Activated CD4-positive, alpha-beta T cell treated with anti-CD3 and anti-CD28 coated beads for 36 hours (primary cell): ENCODE data around the gene CCNY. TPM values are rescaled to one million over a fixed set of nuclear protein-coding genes. Genes with fewer than 3 reads are reported as not detected.

ENCODE experiments used
- ATAC-seq: fragments of 200-7000 bp; cut with Tn5 transposase; one replicate; pipeline ENCODE4 v1.10.0; 2021; ENCODE audit warnings: mild to moderate bottlenecking, moderate library complexity
- CTCF ChIA-PET: fragments of 350-600 bp; sonication (Branson Sonifier 250); formaldehyde crosslinking; loops from one replicate; lab custom pipeline; 2021; ENCODE audit warnings: antibody characterized with exemption; lab: Charles Lee
- POLR2A ChIA-PET: fragments of 350-600 bp; sonication (Branson Sonifier 250); formaldehyde crosslinking; loops from one replicate; lab custom pipeline; 2021; ENCODE audit warnings: antibody characterized with exemption, inconsistent platforms; lab: Charles Lee
- DNase-seq: peaks from one replicate; pipeline ENCODE4 v3.0.0-alpha.2; 2020
- H3K27ac Mint-ChIP-seq: one replicate; pipeline ENCODE4 v1.8.0; 2021; ENCODE audit warnings: mixed read lengths
- H3K27me3 Mint-ChIP-seq: one replicate; pipeline ENCODE4 v1.8.0; 2021; ENCODE audit warnings: mixed read lengths
- H3K36me3 Mint-ChIP-seq: one replicate; pipeline ENCODE4 v1.8.0; 2021; ENCODE audit warnings: low read depth, mixed read lengths
- H3K4me1 Mint-ChIP-seq: one replicate; pipeline ENCODE4 v1.8.0; 2021; ENCODE audit warnings: mixed read lengths
- H3K4me3 Mint-ChIP-seq: one replicate; pipeline ENCODE4 v1.8.0; 2021; ENCODE audit warnings: mild to moderate bottlenecking, moderate library complexity, mixed read lengths
- H3K9me3 Mint-ChIP-seq: one replicate; pipeline ENCODE4 v1.8.0; 2021; ENCODE audit warnings: low read depth, mixed read lengths
- intact Hi-C, 2 experiments: fragments of 100-400 bp; cut with DNase I in 1 of 2; cut with micrococcal nuclease in 1 of 2; formaldehyde crosslinking; loops; one replicate each; pipeline versions ENCODE4 v1.14.2 to v1.15.1; 2022 to 2024; cut with DNase I, micrococcal nuclease
- total RNA-seq, 2 experiments: library from RNA; stranded (reverse); gene quantifications; one replicate each; pipeline ENCODE4 v1.2.3, GENCODE V29; 2021

The CCNY gene
- total RNA-seq, 2 experiments from 2014 or later: 49.4 to 54.0 TPM

DNA sequence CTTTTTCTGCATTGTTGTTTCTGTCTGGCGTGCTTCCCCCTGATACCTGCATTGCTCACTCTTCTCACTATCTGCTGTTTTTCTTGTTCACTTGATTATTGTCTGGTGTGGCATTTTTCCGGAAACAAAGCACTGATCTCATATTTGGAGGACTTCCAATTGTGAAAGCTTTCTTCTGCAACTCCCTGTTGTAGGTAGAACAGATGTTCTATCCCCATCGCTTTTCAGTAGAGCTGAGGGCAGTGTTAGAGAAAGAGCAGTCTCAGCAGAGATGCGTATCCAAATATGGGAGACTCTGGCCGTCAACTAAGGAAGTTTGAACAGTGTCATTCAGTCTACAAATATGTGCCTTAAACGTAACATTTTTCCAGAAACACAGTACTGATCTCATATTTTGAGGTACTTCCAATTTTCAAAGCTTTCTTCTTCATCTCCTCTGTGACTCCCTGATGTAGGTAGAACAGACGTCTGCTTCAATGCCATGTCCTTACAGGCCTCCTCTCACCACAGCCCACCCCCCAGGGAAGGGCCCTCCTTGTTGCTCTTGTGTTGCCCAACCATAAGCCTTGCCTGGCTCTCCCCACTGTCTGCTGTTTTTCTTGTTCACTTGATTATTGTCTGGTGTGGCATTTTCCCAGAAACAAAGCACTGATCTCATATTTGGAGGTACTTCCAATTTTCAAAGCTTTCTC lies 241.8 kb downstream of the CCNY start:
- DNase-seq: no peak
- peaks cover 17% of the 10 kb centered on the region for H3K36me3 Mint-ChIP-seq
- ChIA-PET POLR2A (no interaction called here), CTCF (interaction anchor here (1.1 kb wide), 1 partner anchor 16 kb away, joined by 3 read pairs; no protein-coding TSS in a partner anchor)
- H3K4me3 Mint-ChIP-seq: no peak overlapping the region
- intact Hi-C loops: no loop called here
- H3K27me3 Mint-ChIP-seq: no peaks in the 10 kb centered on the region
- H3K9me3 Mint-ChIP-seq: peaks cover 3% of the 10 kb centered on the region
- H3K27ac Mint-ChIP-seq: no peak overlapping the region
- no peak for ATAC-seq
- no peaks in the 10 kb centered on the region for H3K4me1 Mint-ChIP-seq

- H3K36me3 Mint-ChIP-seq: peaks cover 14% of the 10 kb centered on the region
These were observed 242.3 kb downstream of the CCNY start for GRCh38 chr10:35578618-35578956.

GRCh38 chr10:35579116-35579515 lies 242.8 kb downstream of the CCNY start:
- POLR2A ChIA-PET: no interaction called here
- peaks cover 3% of the 10 kb centered on the region for H3K9me3 Mint-ChIP-seq
- H3K27me3 Mint-ChIP-seq: peaks cover 1% of the 10 kb centered on the region
- ATAC-seq: no peak
- H3K27ac Mint-ChIP-seq: no peak overlapping the region
- H3K4me1 Mint-ChIP-seq: no peaks in the 10 kb centered on the region
- no peak for DNase-seq
- H3K36me3 Mint-ChIP-seq: peaks cover 10% of the 10 kb centered on the region
- intact Hi-C loops: no loop called here
- H3K4me3 Mint-ChIP-seq: no peak overlapping the region
- CTCF ChIA-PET: interaction anchor here (0.6 to 1.1 kb wide), 3 partner anchors 14 to 24 kb away, joined by 3 read pairs; no protein-coding TSS in a partner anchor

More at GRCh38 chr10:35578618-35578956, 242.3 kb downstream of the CCNY start:
- Mint-ChIP-seq H3K27me3 (peaks cover 1% of the 10 kb centered on the region), H3K27ac (no peak overlapping the region), H3K4me3 (no peak overlapping the region), H3K9me3 (peaks cover 3% of the 10 kb centered on the region), H3K4me1 (no peaks in the 10 kb centered on the region)
- no peak for ATAC-seq
- intact Hi-C loops: no loop called here
- no peak for DNase-seq
- ChIA-PET CTCF (interaction anchor here (0.6 to 1.1 kb wide), 2 partner anchors 15 to 16 kb away, joined by 3 read pairs; no protein-coding TSS in a partner anchor), POLR2A (no interaction called here)

GRCh38 chr10:35579726-35580422 lies 243.6 kb downstream of the CCNY start:
- ChIA-PET POLR2A (no interaction called here), CTCF (interaction anchor here (0.8 to 1.2 kb wide), 2 partner anchors 17 to 24 kb away, joined by 3 to 5 read pairs; no protein-coding TSS in a partner anchor)
- ATAC-seq (no peak), DNase-seq (no peak)
- no peak overlapping the region for H3K4me3 Mint-ChIP-seq
- H3K27me3 Mint-ChIP-seq: peaks cover 1% of the 10 kb centered on the region
- H3K36me3 Mint-ChIP-seq: peaks cover 5% of the 10 kb centered on the region
- intact Hi-C loops: no loop called here
- no peak overlapping the region for H3K27ac Mint-ChIP-seq
- peaks cover 3% of the 10 kb centered on the region for H3K9me3 Mint-ChIP-seq
- H3K4me1 Mint-ChIP-seq: no peaks in the 10 kb centered on the region

DNA sequence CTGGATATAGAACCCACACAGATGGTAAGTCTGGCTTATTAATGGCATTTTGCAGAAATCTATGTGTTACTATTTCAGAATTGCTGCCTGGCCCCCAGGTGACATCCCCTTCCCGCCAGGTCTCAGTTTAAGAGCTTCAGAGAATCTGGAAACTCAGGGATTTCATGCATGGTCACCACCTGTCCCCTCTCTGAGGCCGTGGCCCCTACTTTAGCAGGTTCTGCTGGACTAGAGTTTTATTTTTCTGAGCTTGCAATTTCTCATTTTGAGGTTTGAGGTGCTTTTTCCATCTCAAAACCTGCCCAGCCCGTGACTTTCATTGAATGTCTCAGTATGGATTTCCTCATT lies 244.1 kb downstream of the CCNY start:
- Mint-ChIP-seq H3K4me3 (no peak overlapping the region), H3K9me3 (peaks cover 3% of the 10 kb centered on the region), H3K36me3 (peaks cover 3% of the 10 kb centered on the region), H3K4me1 (no peaks in the 10 kb centered on the region), H3K27ac (no peak overlapping the region), H3K27me3 (peaks cover 1% of the 10 kb centered on the region)
- no peak for DNase-seq
- ChIA-PET POLR2A (no interaction called here), CTCF (interaction anchor here (0.8 to 1.2 kb wide), 2 partner anchors 17 to 24 kb away, joined by 3 to 5 read pairs; no protein-coding TSS in a partner anchor)
- ATAC-seq: no peak
- intact Hi-C loops: no loop called here

DNA sequence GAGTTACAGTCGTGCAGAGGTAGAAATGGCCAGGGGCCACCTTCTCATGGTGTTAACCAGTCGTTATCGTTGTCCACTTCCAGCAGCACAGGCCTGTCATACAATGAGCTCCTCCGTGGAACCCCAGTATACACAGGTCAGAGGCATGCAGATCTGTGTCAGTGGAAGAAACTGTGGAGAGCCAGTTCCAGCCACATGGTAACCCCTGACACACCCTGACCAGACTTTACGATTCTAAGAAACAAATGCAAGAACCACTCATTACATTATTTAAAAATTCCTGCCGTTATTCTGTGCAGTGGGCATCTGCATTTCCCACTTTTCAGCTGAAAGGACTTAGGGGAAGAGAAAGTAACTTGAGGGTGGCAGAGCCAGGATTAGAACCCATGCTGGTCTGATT lies 245.3 kb downstream of the CCNY start:
- H3K4me1 Mint-ChIP-seq: no peaks in the 10 kb centered on the region
- ChIA-PET POLR2A (no interaction called here), CTCF (interaction anchor here (1.2 kb wide), 1 partner anchor 10 kb away, joined by 3 read pairs; no protein-coding TSS in a partner anchor)
- H3K36me3 Mint-ChIP-seq: no peaks in the 10 kb centered on the region
- H3K27me3 Mint-ChIP-seq: peaks cover 1% of the 10 kb centered on the region
- DNase-seq (no peak), ATAC-seq (no peak)
- intact Hi-C loops: no loop called here
- H3K4me3 Mint-ChIP-seq: no peak overlapping the region
- H3K9me3 Mint-ChIP-seq: peaks cover 3% of the 10 kb centered on the region
- no peak overlapping the region for H3K27ac Mint-ChIP-seq

DNA sequence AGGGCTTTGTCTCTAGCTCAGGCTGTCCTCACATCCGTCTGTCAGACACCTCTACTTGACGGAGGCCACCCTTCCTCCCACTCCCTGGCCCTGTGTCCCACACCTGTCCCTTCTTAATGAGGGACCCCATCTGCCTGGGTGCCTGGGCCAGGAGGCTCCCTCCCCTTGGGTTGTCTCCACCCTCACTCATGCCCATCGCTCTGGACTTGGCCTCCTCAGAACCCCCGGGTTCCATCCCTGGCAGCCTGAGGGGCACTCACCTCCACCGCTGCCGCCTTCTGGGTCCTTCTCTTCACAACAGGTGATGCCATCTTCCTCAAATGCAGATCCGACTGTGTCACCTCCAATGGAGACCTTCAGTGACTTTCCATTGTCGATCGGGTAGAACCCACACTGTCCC lies 248.6 kb downstream of the CCNY start:
- H3K27ac Mint-ChIP-seq: no peak overlapping the region
- CTCF ChIA-PET: interaction anchor here (0.8 kb wide), 1 partner anchor 12 kb away, joined by 3 read pairs; no protein-coding TSS in a partner anchor
- no peak overlapping the region for H3K4me3 Mint-ChIP-seq

GRCh38 chr10:35585356-35585755 lies 249.0 kb downstream of the CCNY start:
- Mint-ChIP-seq H3K36me3 (no peaks in the 10 kb centered on the region), H3K9me3 (no peaks in the 10 kb centered on the region), H3K4me3 (no peak overlapping the region), H3K4me1 (no peaks in the 10 kb centered on the region), H3K27ac (no peak overlapping the region), H3K27me3 (peaks cover 3% of the 10 kb centered on the region)
- DNase-seq (no peak), ATAC-seq (no peak)
- ChIA-PET POLR2A (no interaction called here), CTCF (interaction anchor here (0.8 kb wide), 1 partner anchor 12 kb away, joined by 3 read pairs; no protein-coding TSS in a partner anchor)
- intact Hi-C loops: no loop called here

More for the DNA sequence above, 248.6 kb downstream of the CCNY start:
- DNase-seq (no peak), ATAC-seq (no peak)
- POLR2A ChIA-PET: no interaction called here
- H3K4me1 Mint-ChIP-seq: no peaks in the 10 kb centered on the region
- intact Hi-C loops: no loop called here
- H3K36me3 Mint-ChIP-seq: no peaks in the 10 kb centered on the region
- H3K9me3 Mint-ChIP-seq: no peaks in the 10 kb centered on the region
- peaks cover 3% of the 10 kb centered on the region for H3K27me3 Mint-ChIP-seq

DNA sequence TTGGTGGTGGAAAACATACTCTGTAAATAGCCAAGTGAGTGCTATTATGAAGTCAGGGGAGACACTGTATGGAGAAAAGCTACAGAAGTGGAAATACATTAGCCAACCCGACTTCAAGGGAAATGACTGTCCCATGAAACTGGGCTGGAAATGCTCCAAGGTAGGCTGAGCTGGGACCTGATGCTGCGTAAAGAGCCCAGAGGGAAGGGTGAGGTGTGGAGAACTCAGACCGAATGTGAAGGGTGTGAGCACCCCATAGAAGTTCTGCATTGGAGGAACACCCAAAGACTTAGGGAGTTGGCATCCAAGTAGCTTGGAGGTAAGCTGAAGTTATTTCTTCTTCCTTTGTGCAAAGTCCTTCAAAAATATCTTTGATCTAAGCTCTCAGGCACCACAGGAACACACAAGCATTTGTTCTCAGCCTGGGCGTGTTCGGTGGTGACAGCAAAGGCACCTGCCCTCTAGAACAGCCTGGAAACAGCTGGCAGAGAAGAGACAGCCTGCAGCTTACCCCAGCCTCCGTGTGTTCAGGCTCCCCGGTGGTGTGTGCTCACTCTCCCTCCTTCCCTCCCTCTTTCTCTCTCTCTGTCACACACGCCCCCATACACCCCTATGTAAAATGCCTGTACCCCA lies 249.7 kb downstream of the CCNY start:
- ChIA-PET CTCF (no interaction called here), POLR2A (no interaction called here)
- Mint-ChIP-seq H3K4me1 (no peaks in the 10 kb centered on the region), H3K9me3 (peaks cover 2% of the 10 kb centered on the region), H3K36me3 (no peaks in the 10 kb centered on the region), H3K4me3 (no peak overlapping the region), H3K27me3 (peaks cover 7% of the 10 kb centered on the region), H3K27ac (no peak overlapping the region)
- DNase-seq: no peak
- intact Hi-C loops: no loop called here
- ATAC-seq: no peak

GRCh38 chr10:35588836-35589235 lies 252.5 kb downstream of the CCNY start:
- POLR2A ChIA-PET: no interaction called here
- no peak overlapping the region for H3K27ac Mint-ChIP-seq
- ATAC-seq: no peak

GRCh38 chr10:35592441-35592840 lies 256.1 kb downstream of the CCNY start:
- ChIA-PET CTCF (interaction anchor here (1.2 kb wide), 1 partner anchor 30 kb away, joined by 5 read pairs; no protein-coding TSS in a partner anchor), POLR2A (no interaction called here)
- intact Hi-C loops: loop anchor here in 1 of 2 experiments (10.0 kb wide), 1 partner anchor 348 kb away; no protein-coding TSS in a partner anchor
- Mint-ChIP-seq H3K27ac (no peak overlapping the region), H3K4me1 (no peaks in the 10 kb centered on the region), H3K36me3 (no peaks in the 10 kb centered on the region), H3K4me3 (no peak overlapping the region), H3K9me3 (peaks cover 2% of the 10 kb centered on the region), H3K27me3 (peaks cover 13% of the 10 kb centered on the region)
- ATAC-seq: no peak
- no peak for DNase-seq

More at GRCh38 chr10:35588836-35589235, 252.5 kb downstream of the CCNY start:
- intact Hi-C loops: no loop called here
- H3K4me3 Mint-ChIP-seq: no peak overlapping the region
- H3K27me3 Mint-ChIP-seq: peaks cover 13% of the 10 kb centered on the region
- H3K4me1 Mint-ChIP-seq: no peaks in the 10 kb centered on the region
- no peak for DNase-seq
- CTCF ChIA-PET: interaction anchor here (1.4 kb wide), 1 partner anchor 26 kb away, joined by 5 read pairs; no protein-coding TSS in a partner anchor
- peaks cover 2% of the 10 kb centered on the region for H3K9me3 Mint-ChIP-seq
- H3K36me3 Mint-ChIP-seq: no peaks in the 10 kb centered on the region
